AG10803 (cell line): ENCODE data around the gene SGCD.

Source experiments
- DNase-seq: peaks from one replicate; pipeline ENCODE4 v3.0.0; 2010; ENCODE audit warnings: low read depth
- H3K4me3 ChIP-seq: 2 replicates; pipeline ENCODE4 v1.5.1; 2011; ENCODE audit warnings: mild to moderate bottlenecking, low read length, control low read depth
- TF ChIP-seq, protein P1 (sequence below): conservative IDR thresholded peaks from 2 replicates; pipeline ENCODE4 v1.5.1; 2011; ENCODE audit warnings: mild to moderate bottlenecking, low read length, control low read depth, inconsistent platforms

The SGCD gene

DNA sequence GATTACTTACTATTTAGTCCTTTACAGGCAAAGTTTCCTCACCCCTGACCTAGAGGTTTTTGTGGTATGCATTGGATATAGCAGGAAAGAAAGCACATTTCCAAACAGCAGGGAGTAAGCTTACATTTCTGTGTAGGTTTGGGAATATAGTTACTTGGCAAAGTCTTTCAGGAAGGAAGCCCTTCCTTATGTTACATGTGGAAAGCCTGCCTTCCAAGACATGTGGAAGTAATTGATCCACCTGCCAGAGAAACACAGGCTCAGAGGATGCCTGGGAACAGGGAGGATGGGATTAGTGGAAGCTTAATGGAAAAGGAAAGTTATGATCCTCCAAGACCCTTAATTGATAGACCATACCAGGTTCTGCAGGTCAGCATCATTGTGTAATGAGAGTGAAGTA is 435.8 kb downstream of the SGCD start:
- no peak overlapping the region for H3K4me3 ChIP-seq
- no peak for DNase-seq
- TF ChIP-seq, protein P1, sequence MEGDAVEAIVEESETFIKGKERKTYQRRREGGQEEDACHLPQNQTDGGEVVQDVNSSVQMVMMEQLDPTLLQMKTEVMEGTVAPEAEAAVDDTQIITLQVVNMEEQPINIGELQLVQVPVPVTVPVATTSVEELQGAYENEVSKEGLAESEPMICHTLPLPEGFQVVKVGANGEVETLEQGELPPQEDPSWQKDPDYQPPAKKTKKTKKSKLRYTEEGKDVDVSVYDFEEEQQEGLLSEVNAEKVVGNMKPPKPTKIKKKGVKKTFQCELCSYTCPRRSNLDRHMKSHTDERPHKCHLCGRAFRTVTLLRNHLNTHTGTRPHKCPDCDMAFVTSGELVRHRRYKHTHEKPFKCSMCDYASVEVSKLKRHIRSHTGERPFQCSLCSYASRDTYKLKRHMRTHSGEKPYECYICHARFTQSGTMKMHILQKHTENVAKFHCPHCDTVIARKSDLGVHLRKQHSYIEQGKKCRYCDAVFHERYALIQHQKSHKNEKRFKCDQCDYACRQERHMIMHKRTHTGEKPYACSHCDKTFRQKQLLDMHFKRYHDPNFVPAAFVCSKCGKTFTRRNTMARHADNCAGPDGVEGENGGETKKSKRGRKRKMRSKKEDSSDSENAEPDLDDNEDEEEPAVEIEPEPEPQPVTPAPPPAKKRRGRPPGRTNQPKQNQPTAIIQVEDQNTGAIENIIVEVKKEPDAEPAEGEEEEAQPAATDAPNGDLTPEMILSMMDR = no peak

DNA sequence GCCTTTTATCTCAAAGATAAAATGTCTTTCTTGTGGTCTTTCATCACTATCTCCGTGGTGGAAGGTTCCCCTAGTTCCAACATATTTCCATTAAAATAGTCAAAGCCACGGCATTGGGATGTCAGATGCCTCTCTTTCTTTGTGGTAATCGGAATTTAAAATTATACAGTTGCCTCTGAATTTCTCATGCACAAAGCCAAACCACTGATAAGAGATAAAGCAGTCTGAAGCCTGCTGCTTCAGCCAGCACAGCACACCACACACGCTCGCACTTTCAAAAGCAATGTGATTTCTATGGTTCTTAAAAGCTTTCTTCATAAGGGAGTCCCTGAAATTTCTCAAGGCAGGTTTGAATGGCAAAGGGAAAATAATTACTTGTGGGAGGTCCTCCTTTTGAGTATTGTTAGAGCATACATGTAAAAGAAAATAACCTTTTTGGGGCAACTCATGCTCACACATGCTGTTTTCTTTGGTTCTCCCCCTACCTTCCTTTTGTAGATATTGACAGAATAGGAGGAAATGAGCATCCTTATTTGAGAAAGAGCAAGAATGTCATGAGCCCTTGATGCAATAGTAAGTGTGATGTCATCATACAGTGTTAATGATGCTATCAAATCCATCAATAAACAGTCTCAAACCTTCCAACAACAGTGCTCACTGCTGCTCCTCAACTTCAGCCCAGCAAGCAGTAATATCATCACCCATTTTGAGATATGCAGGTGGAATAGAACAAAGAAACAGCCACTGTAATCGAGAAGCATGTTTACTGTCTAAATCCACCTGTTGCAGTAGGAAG is 437.4 kb downstream of the SGCD start:
- H3K4me3 ChIP-seq = no peak overlapping the region
- TF ChIP-seq, protein P1 = no peak
- no peak for DNase-seq

DNA sequence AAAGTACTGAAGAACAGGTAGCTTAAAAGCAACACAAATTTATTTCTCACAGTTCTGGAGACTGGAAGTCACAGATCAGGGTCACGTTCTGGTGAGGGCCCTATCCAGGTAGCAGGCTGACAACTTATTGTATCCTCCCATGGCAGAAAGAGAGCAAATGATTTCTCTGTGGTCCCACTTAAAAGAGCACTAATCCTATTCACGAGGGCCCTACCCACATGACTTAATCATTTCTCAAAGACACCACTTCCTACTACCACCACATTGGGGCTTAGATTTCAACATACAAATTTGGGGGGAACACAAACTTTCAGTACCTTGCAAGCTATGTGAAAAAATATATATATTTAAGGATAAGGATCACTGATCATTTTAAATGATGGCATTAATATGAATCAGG is 447.3 kb downstream of the SGCD start:
- TF ChIP-seq, protein P1 = no peak
- DNase-seq = no peak
- no peak overlapping the region for H3K4me3 ChIP-seq

DNA sequence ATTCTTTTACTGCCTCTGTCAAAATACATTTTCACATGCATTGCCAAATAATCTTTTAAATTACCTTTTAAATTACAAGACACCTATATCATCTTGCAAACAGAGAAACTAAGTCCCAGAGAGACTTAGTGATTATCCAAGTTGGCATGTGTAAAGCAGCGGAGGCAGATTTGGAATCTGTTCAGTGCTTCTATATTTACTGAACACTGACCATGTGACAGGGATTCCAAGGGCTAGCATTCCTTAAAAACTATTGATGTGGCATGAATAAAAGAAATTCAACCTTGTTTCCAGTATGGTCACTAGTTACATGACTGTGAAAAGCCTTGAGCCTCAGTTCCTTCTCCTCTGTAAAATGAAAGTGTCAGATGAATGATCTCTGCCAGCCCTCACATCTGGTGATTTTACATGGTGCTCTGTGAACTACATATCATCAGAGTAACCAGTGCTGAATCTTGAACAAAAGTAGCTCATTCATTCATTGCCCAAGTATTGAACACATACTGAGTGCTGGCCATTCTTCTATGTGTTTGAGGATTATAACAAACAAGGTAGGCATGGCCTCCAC is 451.3 kb downstream of the SGCD start:
- DNase-seq = no peak
- TF ChIP-seq, protein P1 = no peak
- H3K4me3 ChIP-seq = no peak overlapping the region

DNA sequence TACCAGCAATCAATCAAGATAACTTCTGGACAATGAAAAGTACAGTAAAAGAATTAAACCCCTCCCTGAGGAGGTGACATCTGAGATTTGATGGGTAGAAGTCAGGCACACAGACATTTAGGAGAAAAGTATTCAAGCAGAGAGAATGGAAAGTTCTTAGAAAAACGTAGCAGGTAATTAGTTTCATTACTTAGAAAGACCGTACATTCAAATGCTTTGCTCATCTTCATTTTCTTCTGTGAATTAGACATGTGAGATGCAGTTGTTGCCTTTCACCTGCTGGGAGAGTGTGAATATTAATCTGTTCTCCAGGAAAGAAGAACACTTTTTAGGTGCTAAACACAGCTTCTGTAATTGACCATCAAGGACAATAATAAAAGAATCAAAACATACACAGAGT is 451.8 kb downstream of the SGCD start:
- no peak for DNase-seq
- TF ChIP-seq, protein P1 = no peak
- H3K4me3 ChIP-seq = no peak overlapping the region

DNA sequence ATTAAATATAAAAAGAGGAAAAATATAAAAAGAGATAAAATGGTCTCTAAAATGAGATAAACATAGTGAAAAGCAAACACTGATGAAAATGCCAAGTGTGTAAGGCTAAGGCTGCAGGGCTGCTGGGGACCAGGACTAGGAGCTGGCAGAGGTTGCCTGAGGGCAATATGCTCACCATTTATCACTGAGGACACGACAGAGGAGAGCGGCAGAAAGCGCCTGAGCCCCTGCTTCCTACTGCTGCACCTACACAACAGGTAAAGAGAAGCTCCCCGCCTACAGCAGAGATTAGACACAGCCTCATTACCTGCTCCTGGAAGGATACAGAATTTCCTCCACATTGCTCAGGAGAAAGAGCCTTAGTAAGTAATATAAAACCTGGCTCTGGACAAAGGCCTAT is 452.5 kb downstream of the SGCD start:
- no peak for DNase-seq
- TF ChIP-seq, protein P1 = no peak
- no peak overlapping the region for H3K4me3 ChIP-seq

DNA sequence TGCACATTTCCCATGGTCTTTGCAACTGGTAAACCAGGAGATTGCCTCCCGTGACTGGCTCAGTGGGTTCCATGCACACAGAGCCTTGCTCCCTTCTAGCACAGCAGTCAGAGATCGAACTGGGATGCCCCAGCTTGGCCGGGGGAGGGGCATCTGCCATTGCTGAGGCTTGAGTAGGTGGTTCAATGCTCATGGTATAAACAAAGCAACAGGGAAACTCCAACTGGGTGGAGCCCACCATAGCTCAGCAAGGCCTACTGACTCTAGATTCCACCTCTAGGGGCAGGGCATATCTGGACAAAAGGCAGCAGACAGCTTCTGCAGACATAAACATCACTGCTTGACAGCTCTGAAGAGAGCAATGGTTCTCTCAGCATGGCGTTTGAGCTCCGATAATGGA is 456.1 kb downstream of the SGCD start:
- no peak overlapping the region for H3K4me3 ChIP-seq
- TF ChIP-seq, protein P1 = no peak
- no peak for DNase-seq
